GM19455 (cell line): ENCODE measurements around the gene PCBP1.
"Not testable (repeated sequence)": the region's sequence is repeated elsewhere in the genome, so short reads cannot be mapped to it uniquely, and the experiment has no call there.

Experiments used
- ATAC-seq: cut with Tn5 transposase; IDR thresholded peaks from one replicate; pipeline ENCODE4 v1.9.1; 2021; ENCODE audit not compliant: unreplicated experiment

Gene PCBP1

DNA sequence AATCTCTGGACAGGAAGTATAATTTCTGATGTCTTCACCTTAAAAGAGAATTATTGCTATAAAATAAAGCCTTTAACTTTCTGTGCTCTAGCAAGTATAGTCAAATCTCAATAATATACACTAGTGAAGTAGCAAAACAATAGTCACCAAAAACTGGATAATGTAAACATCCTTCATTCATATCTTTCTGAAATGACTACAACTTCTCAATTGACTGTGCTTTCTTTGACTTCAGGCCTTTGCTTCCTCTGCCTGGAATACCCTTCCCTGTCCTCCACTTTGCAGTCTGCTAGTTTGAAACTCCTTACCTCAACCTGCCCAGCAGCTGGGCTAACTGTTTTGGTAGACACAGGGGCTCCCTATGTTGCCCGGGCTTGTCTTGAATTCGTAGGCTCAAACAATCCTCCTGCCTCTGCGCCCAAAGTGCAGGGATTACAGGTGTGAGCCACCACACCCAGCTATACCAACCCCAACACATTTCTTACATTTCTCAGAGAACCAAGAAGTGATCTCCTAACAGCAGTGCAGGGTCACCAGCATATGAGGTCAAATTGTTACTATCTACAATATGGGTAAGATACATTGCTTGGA, 6.6 kb upstream of the PCBP1 start:
- ATAC-seq = no peak

DNA sequence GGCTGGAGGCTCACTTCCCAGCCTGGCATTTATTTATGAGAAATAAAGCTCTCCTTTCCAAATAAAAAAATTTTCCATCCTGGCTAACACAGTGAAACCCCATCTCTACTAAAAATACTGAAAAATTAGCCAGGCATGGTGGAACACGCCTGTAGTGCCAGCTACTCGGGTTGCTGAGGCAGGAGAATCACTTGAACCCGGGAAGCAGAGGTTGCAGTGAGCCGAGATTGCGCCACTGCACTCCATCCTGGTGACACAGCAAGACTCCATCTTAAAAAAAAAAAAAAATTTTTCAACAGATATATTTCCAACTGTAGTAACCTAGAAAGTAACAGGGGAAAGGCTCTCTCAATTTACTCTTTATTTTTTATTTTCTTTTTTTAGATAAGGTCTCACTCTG, 6.1 kb upstream of the PCBP1 start:
- ATAC-seq = no peak

DNA sequence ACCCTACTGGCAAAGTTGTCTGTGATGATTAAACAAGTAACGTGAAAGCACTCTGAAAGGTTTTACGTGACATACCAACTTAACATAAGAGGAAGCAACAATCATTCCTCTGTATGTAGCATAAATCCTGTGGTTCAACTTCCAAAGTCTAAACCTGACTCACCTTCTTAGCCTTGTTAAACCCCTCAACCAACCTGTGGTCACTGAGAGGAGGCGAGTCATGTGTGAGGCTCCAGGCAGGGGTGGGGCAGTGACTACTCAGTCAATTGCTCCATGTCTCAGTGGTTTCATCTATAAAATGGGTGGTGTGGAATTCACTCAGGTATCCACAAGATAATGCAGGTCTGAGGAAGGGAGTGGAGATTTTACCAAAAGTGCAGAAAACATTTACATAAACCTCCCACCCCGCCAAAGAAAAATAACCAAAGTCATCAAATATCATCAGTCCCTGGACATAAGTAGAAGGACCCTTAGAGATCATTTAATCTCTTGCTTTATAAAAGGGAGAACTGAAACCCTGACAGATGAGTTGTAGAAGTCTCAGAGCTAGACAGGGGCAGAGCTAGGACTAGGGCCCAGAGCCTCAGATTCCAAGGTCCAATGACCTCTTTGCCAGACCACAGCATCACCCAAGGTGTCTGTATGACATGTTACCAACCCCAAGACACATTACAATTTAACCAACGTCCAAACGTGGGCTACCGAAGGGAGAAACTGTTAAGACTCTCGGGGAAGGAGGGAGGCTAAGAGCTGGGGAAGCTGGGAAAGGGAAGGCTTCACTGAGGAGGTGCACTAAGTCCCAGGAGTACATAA, 3.7 kb upstream of the PCBP1 start:
- ATAC-seq = no peak

DNA sequence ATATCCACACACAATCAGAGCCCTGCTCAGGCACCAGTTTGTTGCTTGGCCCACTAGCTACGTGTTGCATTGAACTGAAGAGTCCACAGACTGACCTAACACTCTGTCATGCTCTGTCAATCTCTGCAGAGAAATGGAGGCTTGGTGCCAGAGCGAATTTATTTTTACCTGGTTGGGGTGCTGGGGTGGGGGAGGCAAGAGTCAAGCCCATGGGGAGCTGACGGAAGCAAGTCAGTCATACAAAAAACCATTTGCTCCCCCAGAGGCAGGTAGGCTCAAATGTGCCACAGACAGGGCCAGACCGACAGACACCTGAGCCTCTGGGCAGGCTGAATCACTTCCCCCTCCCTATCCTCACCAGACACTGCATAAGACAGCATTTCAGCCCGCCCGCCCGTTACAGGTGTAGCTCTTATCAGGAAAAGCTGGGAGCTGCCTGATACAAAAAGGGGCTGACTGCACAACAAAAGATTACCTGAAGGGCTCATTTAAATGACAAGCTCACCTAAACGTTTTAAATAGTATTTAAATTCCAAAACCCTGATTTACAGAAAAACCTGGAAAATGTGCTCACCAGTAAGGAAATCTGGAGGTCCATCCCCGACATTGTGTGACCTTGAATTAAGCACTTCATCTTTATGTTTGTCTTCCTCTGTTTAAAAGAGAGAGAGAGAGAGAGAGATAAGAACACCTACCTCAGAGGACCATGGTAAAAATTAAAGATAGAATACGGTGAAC, 2.1 kb upstream of the PCBP1 start:
- ATAC-seq = no peak

DNA sequence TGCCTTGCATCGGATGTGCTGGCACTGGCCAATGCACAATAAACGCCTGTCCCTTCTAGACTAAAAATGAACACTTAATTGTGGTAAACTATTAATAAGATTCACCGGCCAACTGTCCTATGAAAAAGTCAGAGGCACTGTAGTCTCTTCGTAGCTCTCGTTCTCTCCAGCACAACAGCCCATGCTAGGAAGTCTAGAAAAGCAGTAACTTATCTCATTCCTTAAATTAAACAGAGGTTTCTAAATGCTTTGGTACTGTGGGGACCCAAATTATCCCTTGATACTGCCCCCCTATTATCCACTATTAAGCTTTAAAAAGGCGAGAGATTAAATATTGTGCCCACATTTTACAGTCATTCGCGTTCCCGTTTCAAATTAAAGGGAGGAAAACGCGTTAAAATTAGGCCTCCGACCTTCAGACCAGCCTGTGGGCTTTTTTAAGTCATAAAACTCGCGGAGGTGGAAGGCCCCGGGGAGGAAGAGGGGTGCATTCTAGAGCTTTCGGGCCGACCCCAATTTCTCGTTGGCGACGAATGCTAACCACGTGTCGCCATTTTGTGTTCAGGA, 1.5 kb upstream of the PCBP1 start:
- ATAC-seq = no peak

DNA sequence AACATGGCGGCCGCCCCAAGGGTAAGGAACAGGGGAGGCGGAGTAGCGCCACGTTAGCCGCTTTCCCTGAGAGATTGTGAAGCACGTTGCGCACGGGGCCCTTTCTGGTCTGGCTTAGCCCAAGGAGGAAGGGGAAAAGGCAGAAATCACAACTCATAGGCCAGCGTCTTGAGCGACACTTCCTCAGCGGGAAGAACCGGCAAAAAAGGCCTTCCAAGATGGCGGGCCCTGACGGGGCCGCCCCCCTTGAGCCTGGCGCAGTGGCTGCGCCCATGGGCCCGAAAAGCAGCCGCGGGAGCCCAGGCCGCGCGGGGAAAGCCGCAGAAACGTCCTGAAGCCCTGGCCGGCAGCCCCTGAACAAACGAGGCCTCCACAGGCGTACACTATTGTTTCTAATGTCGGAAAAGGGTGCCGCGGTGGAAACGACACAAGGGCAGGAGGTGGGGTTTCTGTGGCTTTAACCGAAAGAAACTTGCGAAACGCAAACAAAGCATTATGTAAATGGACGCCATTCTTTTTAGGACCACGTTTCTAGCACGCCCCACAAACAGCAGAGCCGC, 919 bp upstream of the PCBP1 start:
- ATAC-seq = peak; percentile 51

DNA sequence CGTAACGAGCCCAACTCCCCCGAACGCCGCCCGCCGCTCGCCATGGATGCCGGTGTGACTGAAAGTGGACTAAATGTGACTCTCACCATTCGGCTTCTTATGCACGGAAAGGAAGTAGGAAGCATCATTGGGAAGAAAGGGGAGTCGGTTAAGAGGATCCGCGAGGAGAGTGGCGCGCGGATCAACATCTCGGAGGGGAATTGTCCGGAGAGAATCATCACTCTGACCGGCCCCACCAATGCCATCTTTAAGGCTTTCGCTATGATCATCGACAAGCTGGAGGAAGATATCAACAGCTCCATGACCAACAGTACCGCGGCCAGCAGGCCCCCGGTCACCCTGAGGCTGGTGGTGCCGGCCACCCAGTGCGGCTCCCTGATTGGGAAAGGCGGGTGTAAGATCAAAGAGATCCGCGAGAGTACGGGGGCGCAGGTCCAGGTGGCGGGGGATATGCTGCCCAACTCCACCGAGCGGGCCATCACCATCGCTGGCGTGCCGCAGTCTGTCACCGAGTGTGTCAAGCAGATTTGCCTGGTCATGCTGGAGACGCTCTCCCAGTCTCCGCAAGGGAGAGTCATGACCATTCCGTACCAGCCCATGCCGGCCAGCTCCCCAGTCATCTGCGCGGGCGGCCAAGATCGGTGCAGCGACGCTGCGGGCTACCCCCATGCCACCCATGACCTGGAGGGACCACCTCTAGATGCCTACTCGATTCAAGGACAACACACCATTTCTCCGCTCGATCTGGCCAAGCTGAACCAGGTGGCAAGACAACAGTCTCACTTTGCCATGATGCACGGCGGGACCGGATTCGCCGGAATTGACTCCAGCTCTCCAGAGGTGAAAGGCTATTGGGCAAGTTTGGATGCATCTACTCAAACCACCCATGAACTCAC, 673 bp downstream of the PCBP1 start:
- no peak for ATAC-seq

DNA sequence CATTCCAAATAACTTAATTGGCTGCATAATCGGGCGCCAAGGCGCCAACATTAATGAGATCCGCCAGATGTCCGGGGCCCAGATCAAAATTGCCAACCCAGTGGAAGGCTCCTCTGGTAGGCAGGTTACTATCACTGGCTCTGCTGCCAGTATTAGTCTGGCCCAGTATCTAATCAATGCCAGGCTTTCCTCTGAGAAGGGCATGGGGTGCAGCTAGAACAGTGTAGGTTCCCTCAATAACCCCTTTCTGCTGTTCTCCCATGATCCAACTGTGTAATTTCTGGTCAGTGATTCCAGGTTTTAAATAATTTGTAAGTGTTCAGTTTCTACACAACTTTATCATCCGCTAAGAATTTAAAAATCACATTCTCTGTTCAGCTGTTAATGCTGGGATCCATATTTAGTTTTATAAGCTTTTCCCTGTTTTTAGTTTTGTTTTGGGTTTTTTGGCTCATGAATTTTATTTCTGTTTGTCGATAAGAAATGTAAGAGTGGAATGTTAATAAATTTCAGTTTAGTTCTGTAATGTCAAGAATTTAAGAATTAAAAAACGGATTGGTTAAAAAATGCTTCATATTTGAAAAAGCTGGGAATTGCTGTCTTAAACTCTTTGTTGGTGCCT, 1.4 kb downstream of the PCBP1 start:
- ATAC-seq = no peak

DNA sequence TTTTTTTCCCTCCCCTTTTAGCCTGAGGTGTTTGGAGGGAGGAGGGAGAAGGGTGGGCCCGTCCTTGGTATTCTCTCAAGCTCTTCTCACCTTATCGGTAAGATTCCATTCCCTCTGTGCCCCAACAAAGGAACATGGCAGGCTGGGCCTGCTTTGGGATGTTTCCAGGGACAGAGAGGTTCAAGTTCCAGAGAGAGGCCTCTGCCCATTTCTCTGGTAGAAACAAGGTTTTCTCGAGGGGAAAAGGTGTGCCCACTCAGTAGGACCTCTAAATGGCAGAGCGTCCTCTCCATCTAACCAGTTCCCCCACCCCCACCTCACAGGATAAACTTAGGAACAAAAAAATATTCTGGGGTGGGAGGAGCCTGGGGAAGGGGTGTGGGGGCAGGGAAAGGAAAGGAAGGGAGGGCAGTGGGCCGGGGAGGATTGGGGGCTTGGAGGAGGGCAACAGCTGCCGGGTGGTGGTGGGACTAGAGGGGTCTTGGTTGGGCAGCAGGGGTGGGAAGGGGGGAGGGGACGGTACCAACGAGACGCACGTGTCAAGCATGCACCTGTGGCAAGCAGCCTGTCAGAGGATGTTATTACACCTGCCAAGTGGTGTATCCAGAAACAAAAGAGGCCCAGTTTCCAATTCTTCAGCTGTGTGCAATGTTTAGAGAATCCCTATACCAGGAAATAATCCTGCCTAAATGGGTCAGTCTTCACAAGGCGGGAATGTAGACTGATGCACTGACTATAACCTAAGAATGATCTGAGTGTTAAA, 2.1 kb downstream of the PCBP1 start:
- no peak for ATAC-seq

DNA sequence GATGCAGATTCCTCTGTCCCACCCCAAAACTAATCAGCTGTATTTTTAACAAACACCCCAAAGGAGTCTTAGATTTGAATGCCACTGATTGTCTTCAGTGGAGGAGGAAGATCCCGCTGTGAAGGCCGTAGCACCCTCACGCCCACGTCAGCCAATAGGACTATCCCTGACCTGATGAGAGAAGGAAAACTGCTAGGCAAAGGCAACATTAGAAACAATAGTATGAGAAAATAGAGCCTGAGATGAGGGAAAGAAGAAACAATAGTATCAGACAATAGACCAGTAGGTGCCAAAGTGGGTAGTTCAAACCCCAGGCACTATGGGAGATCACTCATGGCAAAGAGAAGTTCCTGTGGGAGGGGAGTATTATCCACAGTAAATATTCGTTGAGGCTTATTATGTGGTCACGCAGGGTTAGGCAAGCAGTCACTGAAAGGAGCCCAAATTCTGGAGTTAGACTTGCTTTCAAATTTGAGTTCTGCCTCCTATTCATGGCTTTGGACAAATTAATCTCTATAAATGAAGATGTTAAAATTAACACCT, 2.8 kb downstream of the PCBP1 start:
- ATAC-seq = no peak

DNA sequence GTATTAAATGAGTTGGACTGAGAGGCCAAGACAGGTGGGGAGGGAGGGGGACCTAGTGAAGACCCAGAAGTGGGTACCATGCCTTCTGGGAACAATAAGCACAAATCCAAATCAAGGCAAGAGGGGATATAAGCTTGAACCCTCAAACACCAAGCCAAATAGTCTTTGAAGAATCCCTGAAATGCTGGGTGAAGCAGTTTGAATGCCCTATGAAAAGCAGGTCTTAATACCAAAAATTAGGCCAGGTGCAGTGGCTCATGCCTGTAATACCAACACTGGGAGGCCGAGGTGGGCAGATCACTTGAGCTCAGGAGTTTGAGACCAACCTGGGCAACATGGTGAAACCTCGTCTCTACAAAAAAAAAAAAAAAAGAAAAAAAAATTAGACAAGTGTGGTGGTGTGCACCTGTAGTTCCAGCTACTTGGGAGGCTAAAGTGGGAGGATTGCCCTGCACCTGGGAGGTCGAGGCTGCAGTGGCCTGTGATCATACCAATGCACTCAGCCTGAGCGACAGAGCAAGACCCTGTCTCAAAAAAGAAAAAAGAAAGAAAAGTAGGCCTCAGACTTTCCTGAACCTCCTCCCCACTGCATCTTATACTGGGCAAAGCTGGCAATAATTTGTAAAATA, 3.5 kb downstream of the PCBP1 start:
- ATAC-seq = no peak

DNA sequence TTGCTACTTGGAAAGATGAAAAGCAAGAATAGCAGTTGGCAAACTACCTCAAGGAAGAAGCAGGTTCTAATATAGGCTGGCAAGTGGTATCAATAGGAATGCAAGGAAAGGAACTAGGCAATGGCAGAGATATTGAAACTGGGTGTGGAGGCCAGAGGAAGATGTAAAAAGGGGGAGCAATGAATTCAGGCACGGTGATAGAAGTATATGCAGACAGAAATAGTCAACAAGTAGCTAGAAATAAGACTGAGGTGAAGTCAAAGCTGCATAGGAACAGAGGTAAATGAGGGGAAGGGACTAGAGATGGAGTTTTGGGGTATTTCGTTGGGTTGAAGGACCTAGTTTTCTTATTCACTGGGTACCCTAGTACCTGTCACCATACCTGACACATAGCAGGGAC, 4.1 kb downstream of the PCBP1 start:
- ATAC-seq = no peak

DNA sequence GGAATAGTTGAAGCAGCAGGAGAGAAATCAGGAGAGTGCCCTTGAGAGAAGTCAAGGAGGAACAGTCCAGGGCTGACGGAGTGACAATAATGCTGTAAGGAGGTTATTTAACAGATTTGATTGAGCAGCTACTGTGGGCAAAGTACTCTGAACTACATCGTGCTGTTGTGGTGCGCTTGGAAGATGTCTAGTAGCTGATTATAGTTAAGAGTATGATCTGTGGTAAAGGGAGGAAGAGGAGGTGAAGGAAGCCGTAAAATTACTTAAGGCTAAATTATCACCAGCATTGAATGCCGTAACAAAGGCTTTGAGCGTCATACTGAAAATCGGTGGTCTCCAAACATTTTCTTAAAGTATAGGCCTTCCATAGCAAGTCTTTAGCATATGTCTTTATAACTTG, 4.5 kb downstream of the PCBP1 start:
- no peak for ATAC-seq

DNA sequence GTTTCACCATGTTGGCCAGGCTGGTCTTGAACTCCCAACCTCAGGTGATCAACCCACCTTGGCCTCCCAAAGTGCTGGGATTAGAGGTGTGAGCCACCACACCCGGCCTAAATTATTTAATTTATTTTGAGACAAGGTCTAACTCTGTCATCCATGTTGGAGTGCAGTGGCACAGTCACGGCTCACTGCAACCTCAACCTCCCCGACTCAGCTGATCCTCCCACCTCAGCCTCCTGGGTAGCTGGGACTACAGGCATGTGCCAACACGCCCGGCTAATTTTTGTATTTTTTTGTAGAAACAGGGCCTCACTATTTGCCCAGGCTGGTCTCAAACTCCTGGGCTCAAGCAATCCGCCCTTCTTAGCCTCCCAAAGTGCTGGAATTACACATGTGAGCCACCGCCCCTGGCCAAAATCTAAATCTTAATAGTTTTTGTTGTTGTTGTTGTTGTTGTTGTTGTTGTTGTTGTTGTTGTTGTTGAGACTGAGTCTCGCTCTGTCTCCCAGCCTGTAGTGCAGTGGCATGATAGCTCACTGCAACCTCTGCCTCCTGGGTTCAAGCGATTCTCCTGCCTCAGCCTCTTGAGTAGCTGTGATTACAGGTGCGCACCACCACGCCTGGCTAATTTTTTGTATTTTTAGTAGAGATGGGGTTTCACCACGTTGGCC, 5.4 kb downstream of the PCBP1 start:
- not testable (repeated sequence) for ATAC-seq

DNA sequence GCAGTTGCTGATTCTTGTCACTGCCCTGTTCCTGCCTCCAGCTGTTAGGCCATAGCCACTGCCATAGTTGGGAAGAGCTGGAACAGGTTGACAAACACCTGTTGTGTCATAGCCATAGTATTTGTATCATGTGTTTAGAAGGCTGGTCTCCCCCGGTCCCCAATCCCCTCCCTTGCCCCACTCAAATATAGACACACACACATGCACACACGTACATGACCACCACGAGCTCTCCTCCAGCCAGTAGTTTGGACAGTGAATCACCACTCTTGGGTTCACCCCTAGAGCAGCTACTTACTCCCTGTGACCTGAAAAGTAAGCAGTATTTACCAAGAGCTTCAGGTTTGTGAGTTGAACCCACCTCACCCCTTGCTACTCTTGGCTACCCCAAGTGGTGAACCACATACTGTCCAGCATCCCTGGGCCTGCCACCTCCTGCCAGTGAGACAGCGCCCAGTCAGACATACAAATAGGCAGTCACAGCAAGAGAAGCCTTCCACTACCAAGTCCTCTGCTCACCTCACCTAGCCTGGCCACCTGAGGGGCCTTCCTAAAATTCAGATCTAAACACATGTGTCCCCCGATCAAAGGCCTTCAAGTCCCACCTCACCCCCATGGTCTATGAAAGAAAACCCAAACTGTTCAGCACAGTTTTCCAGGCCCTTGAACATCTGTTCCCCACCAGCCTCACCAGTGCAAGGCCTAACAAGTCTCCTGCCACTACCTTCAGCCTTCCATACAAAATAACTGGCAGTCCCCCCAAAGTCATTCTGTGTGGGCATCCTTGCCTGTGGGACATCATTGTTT, 7.1 kb downstream of the PCBP1 start:
- ATAC-seq = no peak

DNA sequence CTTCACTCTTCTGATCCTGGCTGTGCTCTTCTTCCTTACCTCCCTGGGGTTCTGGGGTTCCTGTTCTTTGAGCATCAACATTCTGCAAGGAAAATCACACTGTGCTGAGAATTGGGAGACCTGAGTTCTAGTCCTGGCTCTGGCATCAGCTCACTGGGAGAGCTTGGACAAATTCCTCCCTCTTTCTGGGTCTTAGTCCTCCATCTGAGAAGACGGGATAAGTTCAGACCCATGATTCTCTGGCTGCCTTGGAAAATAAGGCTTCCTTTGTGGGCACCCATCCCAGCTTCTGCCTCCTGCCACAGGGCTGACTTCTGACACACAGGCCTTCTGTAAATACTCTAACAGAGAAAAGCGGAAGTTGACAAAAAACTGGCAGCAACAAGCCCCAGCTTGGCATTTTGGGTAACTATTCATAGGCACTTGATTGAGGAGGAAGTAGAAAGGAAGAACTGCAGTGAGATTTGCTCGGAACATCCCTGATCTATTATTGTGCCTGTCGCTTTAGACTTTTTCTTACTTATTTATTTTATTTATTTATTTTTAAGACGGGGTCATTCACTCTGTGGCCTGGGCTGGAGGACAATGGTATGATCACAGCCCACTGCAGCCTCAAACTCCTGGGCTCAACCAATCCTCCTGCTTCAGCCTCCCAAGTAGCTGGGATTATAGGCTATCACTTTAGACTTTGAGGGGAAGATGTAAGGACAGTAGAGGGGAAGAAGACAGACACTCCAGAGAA, 7.9 kb downstream of the PCBP1 start:
- no peak for ATAC-seq
